ENCODE data around the gene HIC2. TPM values are rescaled to one million over a fixed set of nuclear protein-coding genes. Genes with fewer than 3 reads are reported as not detected.
A peak's percentile ranks its signal among the peaks of the same experiment; 100 is the strongest.

The HIC2 gene
- total and polyA plus RNA-seq, 9 of the 15 experiments (the other 6 are each of a cell fraction or from before 2014, with no cell fraction given) = 1.7 to 117 (median 35.5) TPM

- Histone ChIP-seq H3K27me3 (ENCODE audit: control insufficient read depth in 2 of 2, insufficient read depth in 2 of 2, low read length in 2 of 2) (no peaks in the 10 kb centered on the region), H3K27ac (ENCODE audit: extremely low read depth, low read depth, low read length) (no peak overlapping the region), H3K4me3 (no peak overlapping the region), H3K79me2 (ENCODE audit: control insufficient read depth, insufficient read depth, low read length) (peaks cover 15% of the 10 kb centered on the region; the same call in 2 of the 3 replicates), H2AFZ (ENCODE audit: low read depth, low read length) (no peak overlapping the region), H3K9me3 (replicated peaks; ENCODE audit: control insufficient read depth, insufficient read depth, low read depth, low read length) (no peaks in the 10 kb centered on the region), H3K4me1 (replicated peaks in 1 of 2; ENCODE audit: control insufficient read depth in 2 of 2, insufficient read depth in 2 of 2, low read length in 2 of 2) (peaks cover 0 to 57% of the 10 kb centered on the region in 2 experiments; a peak in 3 of 5 replicates), H3K9me1 (ENCODE audit: control insufficient read depth, insufficient read depth, low read length) (peaks cover 17% of the 10 kb centered on the region), H3K36me3 (ENCODE audit: control insufficient read depth, insufficient read depth, low read length) (peaks cover 35% of the 10 kb centered on the region), H3K9ac (ENCODE audit: insufficient read depth in 1 of 2, low read depth in 2 of 2, low read length in 2 of 2) (peak overlapping the region in 1 of 2 experiments; percentile 78; a peak in 2 of 4 replicates), H4K20me1 (replicated peaks; ENCODE audit: control insufficient read depth, insufficient read depth, low read length) (peaks cover 45% of the 10 kb centered on the region; the same call in 1 of the 2 replicates), H3K4me2 (ENCODE audit: insufficient read depth, low read length) (no peak overlapping the region)
- DNase-seq (ENCODE audit: extremely low read depth in 1 of 4, low spot score in 3 of 4) (no peak), FAIRE-seq (no peak), ATAC-seq (no peak)
- ChIA-PET CTCF (ENCODE audit: low intra/inter-chr PET ratio) (no interaction called here), POLR2A (interaction anchor here (0.5 to 1.4 kb wide), 4 partner anchors 8 to 1746 kb away, joined by 3 to 4 read pairs (median 4); no protein-coding TSS in a partner anchor)
- WGBS (ENCODE audit: insufficient coverage, low coverage, missing lambda C conversion rate) = 84% methylated on average over 7 of the region's 7 CpGs
- intact Hi-C loops (cut with micrococcal nuclease) = no loop called here
- BruUV-seq (replicated peaks) = no TSS peak
- in situ Hi-C loops (cut with MboI) = loop anchor here (5.0 to 10.0 kb wide), 4 partner anchors 40 to 177 kb away; no protein-coding TSS in a partner anchor
- TF ChIP-seq ZNF785 (CRISPR knock-in tag; IDR thresholded peaks at IDR 0.05) (no peak), ARID2 (IDR thresholded peaks at IDR 0.05) (no peak), THAP12 (CRISPR knock-in tag; IDR thresholded peaks at IDR 0.05) (peak; percentile 87), MECOM (CRISPR knock-in tag; IDR thresholded peaks at IDR 0.05) (0 out of 2 replicates have a peak, but pooled peaks have one; percentile 22), ZC3H4 (CRISPR knock-in tag; IDR thresholded peaks at IDR 0.05; ENCODE audit: borderline replicate concordance) (peak; percentile 79; the same call in 1 of the 2 replicates), FOXP1 (CRISPR knock-in tag; IDR thresholded peaks at IDR 0.05) (no peak), POLR2AphosphoS5 (IDR thresholded peaks at IDR 0.05; ENCODE audit: control insufficient read depth, insufficient read depth, low read depth, low read length) (peak; percentile 62; the same call in 1 of the 2 replicates), GABPB1 (CRISPR knock-in tag; IDR thresholded peaks at IDR 0.05) (no peak), GTF2E2 (tag; IDR thresholded peaks at IDR 0.05) (no peak), E2F6 (IDR thresholded peaks at IDR 0.05; ENCODE audit: borderline replicate concordance in 1 of 2, extremely low read depth in 1 of 2, insufficient read depth in 1 of 2, insufficient read length in 1 of 2, low read depth in 1 of 2, low read length in 1 of 2, poor library complexity in 1 of 2, severe bottlenecking in 1 of 2) (no peak)
- TF ChIP-seq, protein P1, sequence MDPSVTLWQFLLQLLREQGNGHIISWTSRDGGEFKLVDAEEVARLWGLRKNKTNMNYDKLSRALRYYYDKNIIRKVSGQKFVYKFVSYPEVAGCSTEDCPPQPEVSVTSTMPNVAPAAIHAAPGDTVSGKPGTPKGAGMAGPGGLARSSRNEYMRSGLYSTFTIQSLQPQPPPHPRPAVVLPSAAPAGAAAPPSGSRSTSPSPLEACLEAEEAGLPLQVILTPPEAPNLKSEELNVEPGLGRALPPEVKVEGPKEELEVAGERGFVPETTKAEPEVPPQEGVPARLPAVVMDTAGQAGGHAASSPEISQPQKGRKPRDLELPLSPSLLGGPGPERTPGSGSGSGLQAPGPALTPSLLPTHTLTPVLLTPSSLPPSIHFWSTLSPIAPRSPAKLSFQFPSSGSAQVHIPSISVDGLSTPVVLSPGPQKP (CRISPR knock-in tag; IDR thresholded peaks at IDR 0.05) = 0 out of 2 replicates have a peak, but pooled peaks have one; percentile 77
- TF ChIP-seq, protein P2, sequence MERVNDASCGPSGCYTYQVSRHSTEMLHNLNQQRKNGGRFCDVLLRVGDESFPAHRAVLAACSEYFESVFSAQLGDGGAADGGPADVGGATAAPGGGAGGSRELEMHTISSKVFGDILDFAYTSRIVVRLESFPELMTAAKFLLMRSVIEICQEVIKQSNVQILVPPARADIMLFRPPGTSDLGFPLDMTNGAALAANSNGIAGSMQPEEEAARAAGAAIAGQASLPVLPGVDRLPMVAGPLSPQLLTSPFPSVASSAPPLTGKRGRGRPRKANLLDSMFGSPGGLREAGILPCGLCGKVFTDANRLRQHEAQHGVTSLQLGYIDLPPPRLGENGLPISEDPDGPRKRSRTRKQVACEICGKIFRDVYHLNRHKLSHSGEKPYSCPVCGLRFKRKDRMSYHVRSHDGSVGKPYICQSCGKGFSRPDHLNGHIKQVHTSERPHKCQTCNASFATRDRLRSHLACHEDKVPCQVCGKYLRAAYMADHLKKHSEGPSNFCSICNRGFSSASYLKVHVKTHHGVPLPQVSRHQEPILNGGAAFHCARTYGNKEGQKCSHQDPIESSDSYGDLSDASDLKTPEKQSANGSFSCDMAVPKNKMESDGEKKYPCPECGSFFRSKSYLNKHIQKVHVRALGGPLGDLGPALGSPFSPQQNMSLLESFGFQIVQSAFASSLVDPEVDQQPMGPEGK (CRISPR knock-in tag; IDR thresholded peaks at IDR 0.05; ENCODE audit: borderline replicate concordance) = 0 out of 2 replicates have a peak, but pooled peaks have one; percentile 53
Observed at GRCh38 chr22:21451545-21452520, 34.7 kb downstream of the HIC2 start.

Measured in K562 (cell line).